GM18519 (cell line): ENCODE results near the gene THSD4.

Experiments used
- ATAC-seq: cut with Tn5 transposase; IDR thresholded peaks from one replicate; pipeline ENCODE4 v1.9.1; 2021; ENCODE audit warnings: mild to moderate bottlenecking, moderate library complexity; ENCODE audit not compliant: unreplicated experiment, low FRiP score

Gene THSD4

DNA sequence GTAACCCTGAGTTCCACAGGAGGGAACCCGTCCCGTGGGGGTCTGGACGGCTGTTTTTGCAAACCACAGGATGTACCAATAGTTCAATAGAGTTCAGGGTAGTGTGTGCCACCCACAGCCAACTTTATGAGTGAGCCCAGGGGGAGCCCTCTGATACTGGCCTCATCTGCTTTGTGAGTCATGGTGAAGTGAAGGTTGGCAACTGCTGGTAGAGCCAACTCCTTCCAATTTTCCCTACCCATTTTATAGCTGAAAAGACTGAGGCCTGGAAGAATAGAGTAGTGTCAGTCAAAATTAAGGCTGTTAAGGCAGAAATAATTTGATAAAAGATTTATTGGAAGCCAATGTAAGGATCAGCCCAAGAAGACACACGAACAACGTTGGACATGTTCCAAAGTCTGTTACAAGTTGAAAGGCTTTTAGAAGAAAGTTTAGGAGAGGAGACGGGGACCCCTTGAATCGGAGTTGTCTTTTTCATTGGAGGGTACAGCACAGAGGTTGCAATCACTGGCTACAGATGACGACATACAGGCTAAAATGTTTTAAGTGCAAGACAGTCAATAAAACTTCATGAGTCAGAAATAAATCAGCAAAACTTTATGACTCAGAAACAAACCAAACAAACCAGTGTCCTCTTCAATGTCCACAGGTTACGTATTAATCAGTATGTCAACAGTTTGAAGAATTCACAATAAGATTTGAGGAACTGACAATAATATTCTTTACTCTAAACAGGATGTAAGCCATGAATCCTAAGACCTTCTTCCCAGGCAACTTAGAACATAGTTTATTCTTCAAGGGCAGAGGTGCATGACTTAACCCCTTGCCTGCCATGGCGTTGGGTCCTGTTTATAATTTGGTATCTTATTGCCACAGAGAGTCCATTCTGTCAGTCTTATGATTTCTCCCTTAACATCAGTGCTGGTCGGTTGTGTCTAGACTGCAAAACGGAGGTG is 632.1 kb downstream of the THSD4 start:
- no peak for ATAC-seq

DNA sequence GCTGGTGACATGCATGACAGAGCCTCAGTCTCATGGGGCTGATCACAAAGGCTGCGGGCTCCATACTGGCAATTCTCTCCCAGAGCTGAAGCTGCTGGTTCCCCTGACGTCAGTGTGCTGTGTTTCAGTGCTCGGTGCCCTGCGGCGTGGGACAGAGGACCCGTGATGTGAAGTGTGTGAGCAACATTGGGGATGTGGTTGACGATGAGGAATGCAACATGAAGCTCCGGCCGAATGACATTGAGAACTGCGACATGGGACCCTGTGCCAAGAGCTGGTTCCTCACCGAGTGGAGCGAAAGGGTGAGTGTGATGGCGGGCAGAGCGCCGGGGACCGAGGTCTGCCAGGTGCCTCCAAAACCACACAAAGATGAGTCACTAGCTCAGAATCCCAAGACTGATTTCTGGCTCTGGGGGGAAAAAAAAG is 633.0 kb downstream of the THSD4 start:
- no peak for ATAC-seq

- ATAC-seq, result no peak
Observed at GRCh38 chr15:71749500-71749899, 634.2 kb downstream of the THSD4 start.

DNA sequence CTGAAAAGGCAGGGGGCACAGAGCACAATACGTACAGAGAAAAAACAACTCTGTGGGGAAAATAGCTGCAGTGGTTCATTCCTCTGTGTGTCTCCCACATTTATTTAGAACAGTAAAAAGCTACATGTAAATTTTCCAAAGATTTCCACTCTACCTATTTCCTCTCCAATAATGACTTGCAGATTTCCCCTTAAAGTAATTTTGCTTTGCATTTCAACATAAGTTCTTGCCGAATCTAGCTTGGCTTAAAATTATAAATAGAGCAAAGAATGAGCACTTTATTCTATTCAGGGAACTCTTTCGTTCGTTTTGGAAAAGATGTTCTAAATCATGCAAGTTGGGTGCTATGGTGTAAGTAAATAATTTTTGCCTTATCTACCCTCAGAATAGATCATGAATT is 636.9 kb downstream of the THSD4 start:
- ATAC-seq, result no peak

DNA sequence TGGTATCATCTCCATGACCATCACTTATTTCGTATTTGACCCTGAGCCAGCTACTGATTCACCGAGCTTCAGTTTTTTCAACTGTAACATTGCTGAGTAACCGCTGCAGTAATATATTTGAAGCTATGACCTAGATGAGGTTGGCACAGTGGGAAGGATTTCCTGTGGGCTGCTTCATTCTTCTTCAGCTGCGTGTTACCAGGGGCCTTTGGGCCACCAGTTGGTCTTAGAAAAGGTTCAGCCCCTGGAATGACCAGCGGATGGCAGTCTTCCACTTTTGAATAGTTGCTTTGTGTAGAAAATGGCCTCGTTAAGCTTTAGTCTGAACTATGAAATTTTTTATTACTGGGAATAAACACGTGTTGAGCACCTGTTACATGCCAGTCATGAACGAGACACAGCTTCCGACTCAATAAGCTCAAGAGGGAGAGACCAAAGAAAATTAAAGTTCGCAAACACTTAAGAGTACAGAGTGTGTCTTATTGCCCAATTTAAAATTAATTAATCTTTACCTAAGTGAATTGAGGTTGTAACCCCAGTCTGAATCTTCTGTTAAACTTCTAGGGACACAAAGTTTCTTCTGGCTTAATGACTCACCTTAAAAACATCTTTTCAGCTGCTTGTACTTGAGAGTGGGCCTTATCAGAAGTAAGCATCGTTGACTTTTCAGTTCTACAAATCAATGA is 637.5 kb downstream of the THSD4 start:
- no peak for ATAC-seq

DNA sequence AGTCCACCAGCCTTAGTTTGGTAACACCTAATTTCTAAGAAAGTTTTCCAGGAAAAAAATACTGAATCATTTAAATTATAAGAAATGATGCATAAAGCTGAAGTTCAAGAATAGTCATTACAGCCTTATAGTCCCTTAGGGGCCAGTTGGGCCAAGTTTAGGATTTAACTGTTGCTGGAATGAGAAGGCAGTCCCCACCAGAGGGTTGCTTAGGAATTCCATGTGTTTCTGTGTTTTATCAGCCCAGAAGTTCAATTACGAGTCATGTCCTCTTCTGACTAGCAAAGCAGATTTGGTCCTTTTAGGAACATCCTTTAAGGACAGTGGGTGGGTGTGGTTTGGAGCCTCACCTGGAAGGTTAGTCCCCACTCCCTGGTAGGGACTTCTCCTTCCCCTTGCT is 638.1 kb downstream of the THSD4 start:
- no peak for ATAC-seq

GRCh38 chr15:71754660-71755059 is 639.4 kb downstream of the THSD4 start:
- ATAC-seq, result no peak

- ATAC-seq, result no peak
Observed at GRCh38 chr15:71755092-71755970, 640.1 kb downstream of the THSD4 start.

GRCh38 chr15:71756599-71757352 is 641.5 kb downstream of the THSD4 start:
- ATAC-seq, result no peak

GRCh38 chr15:71757741-71758530 is 642.7 kb downstream of the THSD4 start:
- no peak for ATAC-seq

DNA sequence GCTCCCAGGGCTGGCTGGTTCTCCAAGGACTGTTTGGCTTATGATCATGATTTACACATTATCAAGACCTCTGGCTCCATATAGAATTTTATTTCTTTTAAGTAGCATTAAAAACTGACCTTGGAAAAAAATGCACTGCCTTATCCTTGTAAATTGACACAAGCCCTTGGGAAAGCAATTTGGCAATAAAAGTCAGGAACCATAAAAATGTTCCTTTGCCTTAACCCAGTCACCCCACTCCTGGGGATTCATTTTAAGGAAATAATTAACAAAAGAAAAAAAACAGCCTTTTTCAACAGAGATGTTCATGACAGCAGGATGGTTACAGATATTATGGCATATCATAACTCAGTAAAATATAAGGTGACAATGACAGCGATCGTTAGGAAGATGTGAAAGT is 643.4 kb downstream of the THSD4 start:
- no peak for ATAC-seq

GRCh38 chr15:71760852-71761251 is 645.6 kb downstream of the THSD4 start:
- ATAC-seq, result no peak

DNA sequence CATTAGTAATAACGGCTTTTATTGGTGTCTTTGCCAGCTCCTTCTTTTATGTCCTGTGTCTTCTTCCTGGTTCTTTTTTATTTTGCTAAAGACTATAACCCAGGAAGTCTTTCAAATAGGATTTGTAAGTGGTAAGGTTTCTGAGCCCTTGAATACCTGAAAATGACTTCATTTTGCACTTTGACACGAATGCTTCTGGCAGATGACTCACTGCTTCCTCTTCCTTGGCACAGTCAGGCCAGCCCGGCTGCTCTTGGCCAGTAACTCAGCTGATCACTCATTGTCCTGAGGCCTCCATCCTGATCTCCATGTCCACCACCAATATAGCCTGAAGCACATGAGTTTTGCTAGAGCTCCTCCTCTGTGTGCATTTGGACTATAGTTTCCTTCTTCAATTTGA is 646.4 kb downstream of the THSD4 start:
- no peak for ATAC-seq

DNA sequence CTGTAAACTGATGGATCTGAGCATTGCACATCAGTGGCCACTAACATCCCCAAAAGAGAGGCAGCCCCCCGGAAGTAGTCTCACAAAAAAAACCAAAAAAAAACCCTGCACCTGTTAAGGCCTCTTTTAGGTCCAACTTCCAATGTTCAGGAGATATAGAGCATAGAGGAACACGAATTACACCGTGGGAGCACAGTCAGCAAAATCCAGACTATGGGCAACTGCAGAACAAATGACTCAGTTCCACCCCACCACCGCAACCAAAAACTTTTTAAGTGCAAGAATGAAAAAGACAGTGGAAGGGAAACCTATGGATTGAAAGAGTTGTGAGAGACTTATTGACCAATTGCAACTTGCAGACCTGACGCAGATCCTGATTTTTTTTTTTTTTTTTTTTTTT is 652.9 kb downstream of the THSD4 start:
- ATAC-seq, result no peak

- ATAC-seq, result no peak
Observed at GRCh38 chr15:71773206-71773859, 658.1 kb downstream of the THSD4 start.

DNA sequence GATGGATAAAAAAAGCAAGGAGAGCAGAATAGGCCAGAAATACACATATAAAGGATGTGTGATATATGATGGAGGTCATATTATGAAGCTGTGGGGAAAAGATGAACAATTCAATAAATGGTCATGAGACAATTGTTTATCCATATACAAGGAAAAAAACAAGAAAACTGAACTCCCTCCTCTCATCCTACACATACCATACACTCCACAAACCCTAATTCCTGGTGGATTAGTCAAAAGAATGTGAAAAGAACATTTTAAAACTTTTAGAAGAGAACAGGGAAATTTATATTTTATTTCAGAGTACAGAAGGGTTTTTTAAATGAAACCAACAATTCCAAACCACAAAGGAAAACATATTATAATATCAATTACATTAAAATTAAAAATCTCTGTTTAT is 660.6 kb downstream of the THSD4 start:
- no peak for ATAC-seq

DNA sequence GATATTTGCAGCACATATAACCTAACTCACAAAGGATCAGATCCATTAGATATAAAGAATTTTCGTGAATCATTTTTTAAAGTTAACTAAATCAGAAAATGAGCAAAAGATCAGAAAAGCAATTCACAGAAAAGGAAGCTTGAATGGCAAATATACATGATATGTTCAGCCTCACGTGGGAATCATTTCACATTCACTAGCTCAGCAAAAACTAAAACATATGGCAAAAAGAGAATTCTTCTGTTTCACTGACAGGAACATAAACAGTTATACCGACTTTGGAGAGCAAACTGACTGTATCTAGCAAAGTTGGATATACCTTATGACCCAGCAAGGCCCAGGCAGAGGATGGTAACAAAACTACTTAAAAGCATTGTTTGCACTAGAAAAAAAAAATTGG is 661.0 kb downstream of the THSD4 start:
- no peak for ATAC-seq

GRCh38 chr15:71777216-71777943 is 662.1 kb downstream of the THSD4 start:
- ATAC-seq, result no peak
